Peyer's patch (tissue), 4 donors: ENCODE data around the gene PIEZO1.

Experiments used
- CTCF ChIP-seq, 6 experiments: fragments of 450-650 bp in 4 of 6; fragments of 200-600 bp in 2 of 6; sonication (generic) in 1 of 6; IDR thresholded peaks; one replicate each; pipeline ENCODE4 v1.5.1; 2017 to 2019; ENCODE audit warnings: antibody characterized with exemption in 6 of 6, mild to moderate bottlenecking in 3 of 6, moderate library complexity in 1 of 6
- POLR2A ChIP-seq, 2 donors: fragments of 450-650 bp; IDR thresholded peaks; one replicate each; pipeline ENCODE4 v1.5.1; 2017; ENCODE audit warnings: antibody characterized with exemption in 2 of 2, mild to moderate bottlenecking in 2 of 2, moderate library complexity in 2 of 2

- TF ChIP-seq POLR2A (IDR thresholded peaks at IDR 0.05) (no peak), CTCF (IDR thresholded peaks at IDR 0.05) (no peak)
Observed at GRCh38 chr16:88719933-88720296, 65.1 kb downstream of the PIEZO1 start.
